Left ventricle myocardium inferior (tissue), 1 donor: ENCODE data around the gene MANSC4. TPM values are rescaled to one million over a fixed set of nuclear protein-coding genes. Genes with fewer than 3 reads are reported as not detected.

Experiments used
- DNase-seq: peaks from one replicate; pipeline ENCODE4 v3.0.0-alpha.2; 2020
- H3K27ac ChIP-seq: fragments of 200-600 bp; replicated peaks from 2 replicates; pipeline ENCODE4 v1.8.0; 2021
- H3K27me3 ChIP-seq: fragments of 200-600 bp; 2 replicates; pipeline ENCODE4 v1.8.0; 2021; ENCODE audit warnings: low read depth
- H3K36me3 ChIP-seq: fragments of 200-600 bp; 2 replicates; pipeline ENCODE4 v1.8.0; 2021
- H3K4me1 ChIP-seq: fragments of 200-600 bp; 2 replicates; pipeline ENCODE4 v1.8.0; 2021
- H3K4me3 ChIP-seq: fragments of 200-600 bp; 2 replicates; pipeline ENCODE4 v1.8.0; 2021; ENCODE audit warnings: mild to moderate bottlenecking, moderate library complexity
- H3K9me3 ChIP-seq: fragments of 200-600 bp; replicated peaks from 2 replicates; pipeline ENCODE4 v1.8.0; 2021
- intact Hi-C: fragments of 100-400 bp; cut with micrococcal nuclease; formaldehyde crosslinking; loops from one replicate; pipeline ENCODE4 v1.11.0; 2022
- total RNA-seq: library from RNA; stranded (reverse); fragmentation: NEBNext Ultra II Directional; extraction: Animal tissue kit (Norgen Biotek cat#: 25700); gene quantifications from one replicate; pipeline ENCODE4 v1.2.1, GENCODE V29; 2021
- TF ChIP-seq, protein P1 (sequence below): fragments of 200-600 bp; IDR thresholded peaks from 2 replicates; pipeline ENCODE4 v1.8.0; 2021; ENCODE audit warnings: antibody characterized with exemption, mild to moderate bottlenecking, borderline replicate concordance
- donor health status: DM: no; HTN: yes; CAD: no; lungs with severe emphysema.

MANSC4 gene
- total RNA-seq, 1 donor from 2014 or later: not detected

DNA sequence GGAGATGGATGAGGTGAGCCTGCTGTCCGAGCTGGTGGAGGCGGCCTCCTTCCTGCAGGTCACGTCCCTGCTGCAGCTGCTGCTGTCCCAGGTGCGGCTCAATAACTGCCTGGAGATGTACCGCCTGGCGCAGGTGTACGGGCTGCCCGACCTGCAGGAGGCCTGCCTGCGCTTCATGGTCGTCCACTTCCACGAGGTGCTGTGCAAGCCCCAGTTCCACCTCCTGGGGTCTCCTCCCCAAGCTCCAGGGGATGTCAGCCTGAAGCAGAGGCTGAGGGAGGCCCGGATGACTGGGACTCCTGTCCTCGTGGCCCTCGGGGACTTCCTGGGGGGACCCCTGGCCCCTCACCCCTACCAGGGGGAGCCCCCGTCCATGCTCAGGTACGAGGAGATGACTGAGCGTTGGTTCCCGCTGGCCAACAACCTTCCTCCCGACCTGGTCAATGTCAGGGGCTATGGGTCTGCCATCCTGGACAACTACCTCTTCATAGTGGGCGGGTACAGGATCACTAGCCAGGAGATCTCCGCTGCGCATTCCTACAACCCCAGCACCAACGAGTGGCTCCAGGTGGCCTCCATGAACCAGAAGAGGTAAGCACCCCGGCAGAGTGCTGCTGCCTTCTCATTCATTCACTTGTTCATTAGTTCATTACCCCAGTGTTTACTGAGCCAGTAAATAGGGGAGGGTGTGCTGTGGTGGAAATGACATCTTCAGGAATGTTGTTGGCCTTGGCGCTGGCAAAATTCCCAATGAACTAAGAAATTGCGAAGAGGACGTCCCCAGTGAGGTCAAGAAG lies 774 bp upstream of the MANSC4 start:
- Histone ChIP-seq H3K27me3 (no peaks in the 10 kb centered on the region), H3K4me3 (peak overlapping the region; percentile 78), H3K27ac (peak overlapping the region; percentile 92), H3K9me3 (no peaks in the 10 kb centered on the region), H3K36me3 (peaks cover 3% of the 10 kb centered on the region), H3K4me1 (peaks cover 39% of the 10 kb centered on the region)
- TF ChIP-seq, protein P1, sequence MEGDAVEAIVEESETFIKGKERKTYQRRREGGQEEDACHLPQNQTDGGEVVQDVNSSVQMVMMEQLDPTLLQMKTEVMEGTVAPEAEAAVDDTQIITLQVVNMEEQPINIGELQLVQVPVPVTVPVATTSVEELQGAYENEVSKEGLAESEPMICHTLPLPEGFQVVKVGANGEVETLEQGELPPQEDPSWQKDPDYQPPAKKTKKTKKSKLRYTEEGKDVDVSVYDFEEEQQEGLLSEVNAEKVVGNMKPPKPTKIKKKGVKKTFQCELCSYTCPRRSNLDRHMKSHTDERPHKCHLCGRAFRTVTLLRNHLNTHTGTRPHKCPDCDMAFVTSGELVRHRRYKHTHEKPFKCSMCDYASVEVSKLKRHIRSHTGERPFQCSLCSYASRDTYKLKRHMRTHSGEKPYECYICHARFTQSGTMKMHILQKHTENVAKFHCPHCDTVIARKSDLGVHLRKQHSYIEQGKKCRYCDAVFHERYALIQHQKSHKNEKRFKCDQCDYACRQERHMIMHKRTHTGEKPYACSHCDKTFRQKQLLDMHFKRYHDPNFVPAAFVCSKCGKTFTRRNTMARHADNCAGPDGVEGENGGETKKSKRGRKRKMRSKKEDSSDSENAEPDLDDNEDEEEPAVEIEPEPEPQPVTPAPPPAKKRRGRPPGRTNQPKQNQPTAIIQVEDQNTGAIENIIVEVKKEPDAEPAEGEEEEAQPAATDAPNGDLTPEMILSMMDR: no peak
- peak; percentile 14 for DNase-seq
- intact Hi-C loops: no loop called here

DNA sequence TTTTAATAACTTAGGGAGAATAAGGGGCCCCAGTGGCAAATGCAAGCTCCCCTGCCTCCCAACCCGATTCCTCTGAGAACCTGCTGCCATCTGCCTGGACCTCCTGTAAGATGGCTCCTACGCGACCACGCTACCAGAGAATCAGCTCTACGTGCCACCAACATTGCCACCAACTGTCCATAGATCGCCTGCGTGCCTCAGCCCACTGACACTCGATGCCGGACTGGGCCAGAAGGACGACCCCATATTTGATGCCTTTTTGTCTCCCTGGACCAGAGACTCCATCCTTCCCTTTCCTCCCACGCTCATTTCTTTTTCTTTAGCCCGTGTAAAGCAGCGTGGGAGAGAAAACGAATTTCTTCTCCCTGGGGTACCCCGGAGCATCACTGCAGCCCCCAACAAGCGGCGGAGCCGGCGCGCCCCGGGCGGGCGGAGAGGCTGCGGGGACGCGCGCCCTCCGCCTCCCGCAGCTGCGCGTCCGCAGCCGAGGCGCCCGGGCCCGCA lies 568 bp downstream of the MANSC4 start:
- TF ChIP-seq, protein P1: no peak
- intact Hi-C loops: no loop called here
- H3K27ac ChIP-seq: peak overlapping the region; percentile 92
- peak; percentile 15 for DNase-seq
- peak overlapping the region; percentile 78 for H3K4me3 ChIP-seq
- H3K9me3 ChIP-seq: no peaks in the 10 kb centered on the region
- no peaks in the 10 kb centered on the region for H3K27me3 ChIP-seq
- peaks cover 39% of the 10 kb centered on the region for H3K4me1 ChIP-seq
- peaks cover 3% of the 10 kb centered on the region for H3K36me3 ChIP-seq

DNA sequence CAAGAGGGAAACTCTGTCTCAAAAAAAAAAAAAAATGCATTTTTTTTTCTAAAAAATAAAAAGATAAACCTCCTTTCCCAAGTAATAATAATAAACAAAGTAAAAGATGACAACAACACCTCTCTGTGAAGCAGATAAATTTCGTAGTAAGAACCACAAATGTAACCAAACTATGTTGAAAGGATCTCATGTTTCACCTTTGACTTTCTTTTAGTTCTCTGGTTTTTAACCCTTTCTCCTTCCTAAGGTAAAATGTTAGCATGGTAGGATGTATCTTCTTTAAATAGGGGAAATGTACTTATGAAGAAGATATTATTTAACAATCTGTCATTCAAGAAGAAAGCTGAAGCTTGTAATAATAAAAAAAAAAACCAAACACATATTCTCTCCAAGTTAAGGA lies 1.8 kb downstream of the MANSC4 start:
- no peak overlapping the region for H3K27ac ChIP-seq
- no peaks in the 10 kb centered on the region for H3K27me3 ChIP-seq
- no peak overlapping the region for H3K4me3 ChIP-seq
- H3K36me3 ChIP-seq: peaks cover 3% of the 10 kb centered on the region
- no peaks in the 10 kb centered on the region for H3K9me3 ChIP-seq
- no peak for DNase-seq
- TF ChIP-seq, protein P1: no peak
- intact Hi-C loops: no loop called here
- peaks cover 39% of the 10 kb centered on the region for H3K4me1 ChIP-seq

DNA sequence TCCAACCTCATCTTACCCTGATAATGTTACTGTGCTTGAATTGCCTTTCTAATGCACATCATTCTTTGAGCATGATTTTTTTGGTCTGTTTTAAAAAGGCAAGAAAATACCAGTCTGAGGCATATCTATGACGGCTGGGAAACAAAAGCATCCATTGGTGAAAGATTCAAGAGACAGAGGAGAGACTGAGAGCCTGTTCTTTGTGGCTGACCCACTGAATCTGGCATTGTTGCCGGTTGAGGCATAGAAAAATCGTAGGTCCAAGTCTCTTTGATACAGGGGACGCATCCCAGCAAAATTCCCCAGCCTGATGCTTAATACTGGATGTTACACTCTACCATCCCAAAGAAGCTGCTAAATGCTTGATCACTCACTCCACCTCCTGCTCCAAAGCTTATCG lies 2.9 kb downstream of the MANSC4 start:
- peaks cover 2% of the 10 kb centered on the region for H3K36me3 ChIP-seq
- H3K4me1 ChIP-seq: peaks cover 29% of the 10 kb centered on the region
- no peak for DNase-seq
- H3K9me3 ChIP-seq: no peaks in the 10 kb centered on the region
- no peak overlapping the region for H3K27ac ChIP-seq
- no peaks in the 10 kb centered on the region for H3K27me3 ChIP-seq
- intact Hi-C loops: no loop called here
- no peak overlapping the region for H3K4me3 ChIP-seq
- TF ChIP-seq, protein P1: no peak

DNA sequence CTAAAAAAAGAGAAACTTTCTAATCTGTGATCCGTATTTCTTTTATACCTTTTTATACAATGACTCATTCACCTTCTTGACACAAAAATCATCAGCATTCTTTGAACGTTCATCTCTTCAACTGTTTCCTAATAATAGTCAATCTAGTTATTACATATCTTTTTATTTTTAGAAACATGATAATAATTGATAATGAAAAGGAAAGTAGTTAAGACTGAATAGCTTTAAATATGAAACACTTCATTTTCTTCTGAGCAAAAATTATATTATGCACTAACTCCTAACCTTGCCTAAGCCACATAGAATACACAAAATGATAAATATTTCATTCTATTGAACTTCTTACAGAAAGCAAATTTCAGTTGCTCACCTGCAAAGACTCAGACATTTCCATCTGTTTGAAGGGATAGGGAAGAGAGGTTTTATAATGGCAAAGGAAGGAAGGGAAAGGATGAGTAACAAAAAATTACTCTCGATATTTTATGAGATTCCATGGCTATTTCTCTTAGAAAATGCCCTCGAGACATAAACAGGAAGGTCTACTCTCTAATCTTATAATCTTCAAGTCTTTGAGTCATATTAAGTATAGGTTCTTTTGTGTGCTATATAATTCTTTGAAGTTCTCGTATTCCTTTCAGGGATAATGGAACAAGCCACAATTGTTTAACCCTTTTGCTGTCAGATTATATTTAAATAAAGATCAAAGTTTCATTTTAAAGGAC lies 7.5 kb downstream of the MANSC4 start:
- Histone ChIP-seq H3K9me3 (no peaks in the 10 kb centered on the region), H3K4me3 (no peak overlapping the region), H3K27ac (no peak overlapping the region), H3K27me3 (no peaks in the 10 kb centered on the region), H3K4me1 (no peaks in the 10 kb centered on the region), H3K36me3 (no peaks in the 10 kb centered on the region)
- DNase-seq: no peak
- intact Hi-C loops: no loop called here
- TF ChIP-seq, protein P1: no peak
